Activated B cell treated with CpG ODN at 0.5 μM for 24 hours (primary cell): ENCODE results near the gene NEGR1. TPM values are rescaled to one million over a fixed set of nuclear protein-coding genes. Genes with fewer than 3 reads are reported as not detected.

Experiments
- ATAC-seq: fragments of 200-7000 bp; cut with Tn5 transposase; one replicate; pipeline ENCODE4 v1.10.0; 2021; ENCODE audit warnings: low read depth, mild to moderate bottlenecking, moderate library complexity
- CTCF ChIA-PET: fragments of 350-600 bp; sonication (Branson Sonifier 250); formaldehyde crosslinking; loops from one replicate; lab custom pipeline; 2021; ENCODE audit warnings: antibody characterized with exemption; lab: Charles Lee
- POLR2A ChIA-PET: fragments of 350-600 bp; sonication (Branson Sonifier 250); formaldehyde crosslinking; loops from one replicate; lab custom pipeline; 2021; ENCODE audit warnings: antibody characterized with exemption; lab: Charles Lee
- DNase-seq: peaks from one replicate; pipeline ENCODE4 v3.0.0; 2022
- H3K27ac Mint-ChIP-seq: one replicate; pipeline ENCODE4 v1.8.0; 2020; ENCODE audit warnings: mixed read lengths
- H3K27me3 Mint-ChIP-seq: one replicate; pipeline ENCODE4 v1.8.0; 2021; ENCODE audit warnings: mixed read lengths
- H3K36me3 Mint-ChIP-seq: one replicate; pipeline ENCODE4 v1.8.0; 2021; ENCODE audit warnings: low read depth, mixed read lengths
- H3K4me1 Mint-ChIP-seq: one replicate; pipeline ENCODE4 v1.8.0; 2021; ENCODE audit warnings: mixed read lengths
- H3K4me3 Mint-ChIP-seq: one replicate; pipeline ENCODE4 v1.8.0; 2020; ENCODE audit warnings: mild to moderate bottlenecking, mixed read lengths
- H3K9me3 Mint-ChIP-seq: one replicate; pipeline ENCODE4 v1.8.0; 2020; ENCODE audit warnings: mixed read lengths
- intact Hi-C: fragments of 100-400 bp; cut with micrococcal nuclease; formaldehyde crosslinking; loops from one replicate; pipeline ENCODE4 v1.15.1; 2024
- total RNA-seq: library from RNA; stranded (reverse); gene quantifications from 2 replicates; pipeline ENCODE4 v1.2.3, GENCODE V29; 2022
- TF ChIP-seq, protein P1 (sequence below): fragments of 200-600 bp; IDR thresholded peaks from one replicate; pipeline ENCODE4 v1.8.0; 2022; ENCODE audit warnings: antibody characterized with exemption, mild to moderate bottlenecking

NEGR1 gene
- total RNA-seq, 1 donor from 2014 or later: not detected

DNA sequence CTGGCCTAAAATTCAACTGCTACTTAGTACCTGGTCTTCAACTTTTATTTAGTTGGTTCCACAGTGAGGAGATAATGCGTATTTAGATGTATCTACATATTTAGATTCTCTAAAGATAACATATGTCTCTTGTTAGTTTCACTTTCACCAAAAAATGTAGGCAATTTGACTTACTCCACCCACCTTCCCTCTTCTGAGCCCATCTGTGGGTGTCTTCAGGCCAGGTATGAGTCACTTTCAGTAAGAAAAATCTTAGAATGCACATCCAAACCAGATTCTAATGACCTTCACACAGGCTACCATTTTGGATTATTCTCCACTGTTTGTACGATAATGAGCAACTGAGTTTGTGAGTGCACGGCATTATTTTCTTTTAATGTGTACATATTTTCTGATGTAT is 501.7 kb downstream of the NEGR1 start:
- no peaks in the 10 kb centered on the region for H3K27me3 Mint-ChIP-seq
- H3K4me3 Mint-ChIP-seq: no peak overlapping the region
- DNase-seq (no peak), ATAC-seq (no peak)
- TF ChIP-seq, protein P1, sequence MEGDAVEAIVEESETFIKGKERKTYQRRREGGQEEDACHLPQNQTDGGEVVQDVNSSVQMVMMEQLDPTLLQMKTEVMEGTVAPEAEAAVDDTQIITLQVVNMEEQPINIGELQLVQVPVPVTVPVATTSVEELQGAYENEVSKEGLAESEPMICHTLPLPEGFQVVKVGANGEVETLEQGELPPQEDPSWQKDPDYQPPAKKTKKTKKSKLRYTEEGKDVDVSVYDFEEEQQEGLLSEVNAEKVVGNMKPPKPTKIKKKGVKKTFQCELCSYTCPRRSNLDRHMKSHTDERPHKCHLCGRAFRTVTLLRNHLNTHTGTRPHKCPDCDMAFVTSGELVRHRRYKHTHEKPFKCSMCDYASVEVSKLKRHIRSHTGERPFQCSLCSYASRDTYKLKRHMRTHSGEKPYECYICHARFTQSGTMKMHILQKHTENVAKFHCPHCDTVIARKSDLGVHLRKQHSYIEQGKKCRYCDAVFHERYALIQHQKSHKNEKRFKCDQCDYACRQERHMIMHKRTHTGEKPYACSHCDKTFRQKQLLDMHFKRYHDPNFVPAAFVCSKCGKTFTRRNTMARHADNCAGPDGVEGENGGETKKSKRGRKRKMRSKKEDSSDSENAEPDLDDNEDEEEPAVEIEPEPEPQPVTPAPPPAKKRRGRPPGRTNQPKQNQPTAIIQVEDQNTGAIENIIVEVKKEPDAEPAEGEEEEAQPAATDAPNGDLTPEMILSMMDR: no peak
- CTCF ChIA-PET: no interaction called here
- no peak overlapping the region for H3K27ac Mint-ChIP-seq
- intact Hi-C loops: no loop called here
- POLR2A ChIA-PET: no interaction called here
- H3K4me1 Mint-ChIP-seq: no peaks in the 10 kb centered on the region
- no peaks in the 10 kb centered on the region for H3K36me3 Mint-ChIP-seq
- H3K9me3 Mint-ChIP-seq: no peaks in the 10 kb centered on the region

DNA sequence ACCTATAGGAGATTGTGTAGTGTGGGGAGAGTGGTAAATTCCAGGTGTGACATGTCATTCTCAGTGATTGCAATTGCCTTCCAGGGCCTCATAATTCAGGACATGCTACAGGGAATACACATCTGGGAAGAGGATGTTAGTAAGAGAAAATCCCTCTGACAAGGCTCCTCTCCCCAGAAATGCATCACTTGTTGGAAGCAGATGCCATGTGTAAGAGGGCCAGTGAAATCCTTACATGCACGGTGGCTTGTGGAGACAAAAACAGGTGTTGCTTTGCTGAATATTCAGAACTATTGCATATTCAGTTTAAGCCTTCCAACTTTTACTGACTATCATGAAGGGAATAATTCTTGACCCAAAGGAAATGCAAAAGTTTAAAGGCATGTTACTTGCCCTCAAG is 503.4 kb downstream of the NEGR1 start:
- H3K4me1 Mint-ChIP-seq: no peaks in the 10 kb centered on the region
- no peaks in the 10 kb centered on the region for H3K36me3 Mint-ChIP-seq
- ChIA-PET POLR2A (no interaction called here), CTCF (no interaction called here)
- no peaks in the 10 kb centered on the region for H3K9me3 Mint-ChIP-seq
- no peak overlapping the region for H3K4me3 Mint-ChIP-seq
- ATAC-seq (no peak), DNase-seq (no peak)
- TF ChIP-seq, protein P1: no peak
- intact Hi-C loops: no loop called here
- no peak overlapping the region for H3K27ac Mint-ChIP-seq
- no peaks in the 10 kb centered on the region for H3K27me3 Mint-ChIP-seq

DNA sequence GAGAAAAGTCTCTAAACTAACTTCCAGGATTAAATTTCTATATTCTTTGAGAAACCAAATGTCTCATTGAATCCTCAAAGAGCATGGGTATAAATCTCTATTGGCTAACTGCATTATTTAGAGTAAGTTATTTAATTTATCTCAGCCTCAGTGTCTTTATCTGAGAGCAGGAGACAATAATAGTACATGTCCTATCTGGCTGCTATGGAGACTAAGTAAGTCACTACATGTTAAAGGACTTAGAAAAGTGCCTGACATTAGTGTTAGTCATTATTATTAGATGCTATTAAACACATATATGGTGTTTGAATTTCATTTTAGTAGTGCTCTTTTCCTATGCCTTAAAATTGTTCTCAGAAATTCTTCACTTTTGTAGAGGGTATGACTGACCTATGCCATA is 505.2 kb downstream of the NEGR1 start:
- TF ChIP-seq, protein P1: no peak
- Mint-ChIP-seq H3K4me1 (no peaks in the 10 kb centered on the region), H3K9me3 (no peaks in the 10 kb centered on the region), H3K4me3 (no peak overlapping the region), H3K36me3 (no peaks in the 10 kb centered on the region), H3K27ac (no peak overlapping the region), H3K27me3 (no peaks in the 10 kb centered on the region)
- DNase-seq (no peak), ATAC-seq (no peak)
- ChIA-PET POLR2A (no interaction called here), CTCF (no interaction called here)
- intact Hi-C loops: no loop called here

DNA sequence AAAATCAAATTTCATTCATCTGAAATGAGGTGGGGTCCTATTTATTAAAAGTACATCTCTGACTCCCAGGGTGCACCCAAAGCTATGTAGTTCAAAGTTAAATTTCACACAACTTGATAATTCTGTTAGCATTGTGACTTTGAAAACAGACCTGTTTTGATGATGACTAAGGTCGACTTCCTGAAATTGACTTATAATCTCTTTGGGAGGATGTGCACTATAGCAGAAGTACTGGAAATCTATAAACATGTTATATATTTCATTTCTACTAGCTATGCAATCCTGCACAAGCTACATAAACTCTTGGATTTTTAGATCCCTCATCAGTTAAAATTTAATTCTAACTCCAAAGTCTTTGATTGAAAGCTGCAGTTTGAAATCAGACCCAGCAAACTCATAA is 507.6 kb downstream of the NEGR1 start:
- intact Hi-C loops: no loop called here
- H3K27me3 Mint-ChIP-seq: no peaks in the 10 kb centered on the region
- TF ChIP-seq, protein P1: no peak
- H3K4me3 Mint-ChIP-seq: no peak overlapping the region
- CTCF ChIA-PET: no interaction called here
- DNase-seq (no peak), ATAC-seq (no peak)
- POLR2A ChIA-PET: no interaction called here
- H3K36me3 Mint-ChIP-seq: no peaks in the 10 kb centered on the region
- no peaks in the 10 kb centered on the region for H3K9me3 Mint-ChIP-seq
- no peak overlapping the region for H3K27ac Mint-ChIP-seq
- H3K4me1 Mint-ChIP-seq: no peaks in the 10 kb centered on the region

DNA sequence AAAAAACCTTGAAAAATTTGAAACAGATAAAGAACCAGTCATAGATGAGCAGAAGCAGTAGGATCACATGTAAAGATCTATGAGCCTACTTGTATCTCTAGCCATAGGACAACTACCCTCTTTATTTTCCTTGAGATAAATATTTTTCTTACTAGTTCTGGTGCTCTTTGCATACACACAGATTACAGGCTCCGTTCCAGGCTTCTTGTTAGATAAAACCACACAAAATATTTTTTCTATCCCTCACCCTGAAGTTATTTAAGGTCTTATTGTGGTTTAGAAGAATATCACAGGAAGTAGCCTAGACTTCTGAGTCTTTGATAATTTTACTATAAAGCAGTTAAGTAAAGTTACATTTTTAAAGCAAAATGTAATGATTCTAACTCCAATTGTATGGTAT is 512.2 kb downstream of the NEGR1 start:
- Mint-ChIP-seq H3K9me3 (no peaks in the 10 kb centered on the region), H3K36me3 (no peaks in the 10 kb centered on the region), H3K4me1 (no peaks in the 10 kb centered on the region), H3K27me3 (no peaks in the 10 kb centered on the region), H3K4me3 (no peak overlapping the region), H3K27ac (no peak overlapping the region)
- CTCF ChIA-PET: no interaction called here
- intact Hi-C loops: no loop called here
- DNase-seq (no peak), ATAC-seq (no peak)
- POLR2A ChIA-PET: no interaction called here
- TF ChIP-seq, protein P1: no peak
